ENCODE measurements around the gene SLC29A3. TPM values are rescaled to one million over a fixed set of nuclear protein-coding genes. Genes with fewer than 3 reads are reported as not detected.

SLC29A3 gene
- total RNA-seq, 1 experiment from 2014 or later = 3.8 TPM

- no peak for DNase-seq (ENCODE audit: extremely low read depth, low read depth)
Measured at GRCh38 chr10:71317739-71318138, 1.3 kb upstream of the SLC29A3 start.

GRCh38 chr10:71319800-71320392 is 837 bp downstream of the SLC29A3 start:
- no peak for DNase-seq (ENCODE audit: extremely low read depth, low read depth)

GRCh38 chr10:71320592-71320991 is 1.5 kb downstream of the SLC29A3 start:
- DNase-seq (ENCODE audit: extremely low read depth, low read depth) = no peak

DNA sequence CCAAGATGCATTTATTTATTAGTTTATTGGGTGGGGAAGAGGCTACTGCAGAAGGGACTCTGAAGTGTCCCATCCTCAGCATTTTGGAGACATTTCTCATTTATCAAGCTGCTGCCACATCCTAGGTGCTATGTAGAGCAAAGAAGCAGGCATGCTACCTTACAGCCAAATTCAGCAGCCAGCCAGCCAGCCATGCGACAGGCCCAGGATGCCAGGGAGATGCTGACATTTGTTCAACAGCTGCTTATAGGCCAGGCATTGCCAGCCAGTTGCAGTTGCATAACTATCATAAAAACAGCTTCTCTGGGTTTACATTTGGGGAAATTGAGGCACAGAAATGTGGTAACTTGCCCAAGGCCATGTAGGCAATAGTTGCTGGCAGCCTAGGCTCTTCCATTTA is 2.3 kb downstream of the SLC29A3 start:
- no peak for DNase-seq (ENCODE audit: extremely low read depth, low read depth)

DNA sequence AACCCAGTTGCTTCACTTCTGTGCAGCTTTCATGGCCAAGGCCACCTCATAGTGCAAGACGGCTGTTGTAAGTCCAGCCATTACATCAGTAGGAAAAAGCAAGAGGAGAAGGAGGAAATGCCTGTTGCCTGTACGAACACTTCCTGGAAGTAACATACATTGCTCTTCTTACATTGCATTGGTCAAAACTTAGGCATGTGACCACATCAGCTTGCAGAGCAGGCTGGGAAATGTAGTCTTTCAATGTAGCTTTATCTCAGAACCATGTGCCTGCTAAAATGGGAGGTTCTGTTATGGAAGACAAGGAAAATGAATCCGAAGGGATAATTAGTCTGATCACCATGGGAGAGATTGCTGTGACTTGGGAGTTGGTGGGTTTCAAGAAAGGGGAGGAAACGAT is 4.3 kb downstream of the SLC29A3 start:
- peak; percentile 18 for DNase-seq (ENCODE audit: extremely low read depth, low read depth)

DNA sequence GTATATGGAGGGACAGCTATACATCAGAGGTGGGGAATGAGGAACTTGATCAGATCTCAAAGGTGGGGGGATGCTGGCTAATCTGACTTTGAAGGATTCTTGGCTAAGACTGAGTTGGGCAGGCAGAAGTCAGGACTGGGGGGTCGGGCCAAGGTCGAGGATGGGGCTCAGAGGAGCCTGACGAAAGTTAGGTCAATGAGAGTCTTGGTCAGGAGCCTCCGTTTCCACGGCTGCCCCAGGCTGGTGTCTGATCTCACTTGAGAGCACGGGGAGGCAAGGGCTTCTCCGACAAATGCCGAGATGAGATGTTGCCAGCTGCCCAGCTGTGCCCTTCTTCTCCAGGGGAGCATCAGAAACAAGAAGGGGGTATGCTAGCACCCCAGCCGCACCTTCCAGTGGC is 5.7 kb downstream of the SLC29A3 start:
- DNase-seq (ENCODE audit: extremely low read depth, low read depth) = no peak

DNA sequence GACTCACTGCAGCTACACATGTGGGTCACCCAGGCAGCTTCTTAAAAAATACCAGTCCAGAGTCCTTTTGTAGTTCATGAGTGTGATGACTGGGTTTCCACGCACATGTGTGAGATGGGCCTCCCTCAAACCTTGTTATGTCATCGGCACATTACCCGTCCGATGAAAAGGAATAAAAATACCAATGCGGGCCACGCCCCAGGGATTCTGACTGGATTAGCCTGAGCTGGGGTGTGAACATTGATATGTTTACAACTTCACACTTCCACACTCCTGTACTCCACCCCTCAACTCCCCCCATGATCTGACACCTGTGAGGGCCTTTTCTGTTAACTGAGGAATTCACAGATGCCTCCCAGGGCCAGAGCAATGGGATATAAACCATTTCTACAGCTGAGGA is 6.2 kb downstream of the SLC29A3 start:
- DNase-seq (ENCODE audit: extremely low read depth, low read depth) = no peak

DNA sequence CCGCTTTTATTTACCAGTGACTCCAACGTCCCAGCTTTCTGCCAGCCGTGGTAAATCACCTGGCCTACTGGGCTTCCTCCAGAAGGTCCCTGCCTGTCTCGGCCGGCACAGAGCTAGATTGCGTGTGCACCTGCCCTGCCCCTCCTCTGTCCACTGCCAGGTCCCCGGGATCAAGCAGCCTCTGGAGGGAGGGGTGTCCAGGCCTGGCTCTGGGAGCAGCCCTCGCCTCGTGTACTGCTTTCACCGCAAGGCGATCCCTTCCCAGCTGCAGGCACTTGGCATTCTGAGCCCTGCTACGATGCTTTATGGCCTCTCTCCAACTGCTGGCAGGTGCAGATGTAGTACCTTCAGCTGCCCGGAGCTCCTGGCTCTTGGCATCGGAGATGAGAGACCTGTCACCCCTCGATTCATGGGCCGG is 7.4 kb downstream of the SLC29A3 start:
- DNase-seq (ENCODE audit: extremely low read depth, low read depth) = no peak

- DNase-seq (ENCODE audit: extremely low read depth, low read depth) = no peak
Measured at GRCh38 chr10:71330789-71331404, 11.8 kb downstream of the SLC29A3 start.

DNA sequence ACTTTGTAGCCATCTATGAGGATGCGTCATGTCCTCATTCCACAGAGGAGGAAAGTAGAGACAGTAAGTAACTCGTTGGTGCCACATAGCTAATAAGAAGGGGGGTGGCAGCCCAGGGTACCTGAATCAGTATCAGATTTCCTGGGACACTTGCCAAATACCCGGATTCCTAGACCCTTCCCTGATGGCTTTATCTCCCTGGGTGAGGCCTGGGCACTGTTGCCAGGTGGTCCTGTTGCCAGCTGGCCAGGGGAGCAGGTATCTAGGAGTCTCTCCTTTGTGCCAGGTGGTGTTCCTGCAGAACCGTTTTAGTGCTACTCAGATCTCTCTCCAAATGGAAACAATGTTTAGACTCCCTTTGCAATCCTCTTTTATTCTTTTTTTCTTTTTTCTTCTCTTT is 12.7 kb downstream of the SLC29A3 start:
- no peak for DNase-seq (ENCODE audit: extremely low read depth, low read depth)

- no peak for DNase-seq (ENCODE audit: extremely low read depth, low read depth)
Measured at GRCh38 chr10:71332466-71332865, 13.4 kb downstream of the SLC29A3 start.

- no peak for DNase-seq (ENCODE audit: extremely low read depth, low read depth)
Measured at GRCh38 chr10:71333129-71333887, 14.2 kb downstream of the SLC29A3 start.

GRCh38 chr10:71334221-71334791 is 15.2 kb downstream of the SLC29A3 start:
- no peak for DNase-seq (ENCODE audit: extremely low read depth, low read depth)

DNA sequence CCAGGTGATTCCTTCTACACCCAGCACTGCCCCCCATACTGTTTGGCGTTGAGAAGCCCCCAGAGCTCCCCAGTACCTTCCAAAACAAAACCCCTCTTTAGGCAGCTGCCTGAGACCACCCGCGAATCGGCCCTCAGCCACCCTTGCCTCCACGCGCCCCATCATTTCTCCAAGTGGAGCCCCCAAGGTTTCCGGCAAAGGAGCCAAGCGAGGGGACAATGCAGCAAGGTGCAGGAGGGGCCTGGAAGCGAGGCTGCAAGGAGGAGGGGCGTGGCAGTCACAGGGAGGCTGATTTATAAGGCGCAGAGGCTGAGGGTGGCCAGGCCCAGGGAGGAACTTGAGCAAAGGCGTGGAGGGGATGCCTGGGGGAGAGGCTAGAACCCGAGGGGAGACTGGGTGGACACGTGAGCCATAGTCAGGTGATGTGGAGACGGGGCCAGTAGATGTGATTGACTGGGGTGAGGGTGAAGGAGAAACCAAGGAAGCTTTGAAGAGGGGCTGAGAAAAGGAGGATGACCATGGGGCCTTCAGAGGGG is 16.2 kb downstream of the SLC29A3 start:
- no peak for DNase-seq (ENCODE audit: extremely low read depth, low read depth)

GRCh38 chr10:71336632-71337031 is 17.6 kb downstream of the SLC29A3 start:
- DNase-seq (ENCODE audit: extremely low read depth, low read depth) = no peak

DNA sequence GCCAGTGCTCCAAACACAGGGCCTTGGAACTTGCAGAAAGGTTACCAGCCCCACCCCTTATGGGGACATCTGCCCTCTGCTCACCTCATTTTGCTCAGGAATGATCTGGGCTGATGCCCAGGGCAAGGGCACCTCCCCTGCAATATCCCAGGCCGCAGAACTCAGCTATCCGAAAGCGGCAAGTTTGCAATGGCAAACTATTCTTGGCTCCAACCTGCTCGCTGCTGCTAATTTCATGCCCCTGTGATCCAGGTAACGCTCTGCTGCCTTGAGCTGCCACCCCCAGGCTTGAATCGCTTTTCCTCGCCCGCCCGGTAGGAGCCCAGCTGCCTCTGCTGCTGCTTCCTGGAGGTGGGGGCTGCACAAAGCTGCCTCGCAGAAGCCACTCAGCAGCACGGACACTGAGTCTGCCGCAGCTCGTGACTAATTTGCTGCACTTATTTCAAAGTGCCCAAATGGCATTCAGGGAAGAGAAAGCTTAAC is 18.2 kb downstream of the SLC29A3 start:
- DNase-seq (ENCODE audit: extremely low read depth, low read depth) = no peak

- DNase-seq (ENCODE audit: extremely low read depth, low read depth) = no peak
Measured at GRCh38 chr10:71338728-71339495, 19.9 kb downstream of the SLC29A3 start.

- no peak for DNase-seq (ENCODE audit: extremely low read depth, low read depth)
Measured at GRCh38 chr10:71339796-71340589, 20.9 kb downstream of the SLC29A3 start.

DNA sequence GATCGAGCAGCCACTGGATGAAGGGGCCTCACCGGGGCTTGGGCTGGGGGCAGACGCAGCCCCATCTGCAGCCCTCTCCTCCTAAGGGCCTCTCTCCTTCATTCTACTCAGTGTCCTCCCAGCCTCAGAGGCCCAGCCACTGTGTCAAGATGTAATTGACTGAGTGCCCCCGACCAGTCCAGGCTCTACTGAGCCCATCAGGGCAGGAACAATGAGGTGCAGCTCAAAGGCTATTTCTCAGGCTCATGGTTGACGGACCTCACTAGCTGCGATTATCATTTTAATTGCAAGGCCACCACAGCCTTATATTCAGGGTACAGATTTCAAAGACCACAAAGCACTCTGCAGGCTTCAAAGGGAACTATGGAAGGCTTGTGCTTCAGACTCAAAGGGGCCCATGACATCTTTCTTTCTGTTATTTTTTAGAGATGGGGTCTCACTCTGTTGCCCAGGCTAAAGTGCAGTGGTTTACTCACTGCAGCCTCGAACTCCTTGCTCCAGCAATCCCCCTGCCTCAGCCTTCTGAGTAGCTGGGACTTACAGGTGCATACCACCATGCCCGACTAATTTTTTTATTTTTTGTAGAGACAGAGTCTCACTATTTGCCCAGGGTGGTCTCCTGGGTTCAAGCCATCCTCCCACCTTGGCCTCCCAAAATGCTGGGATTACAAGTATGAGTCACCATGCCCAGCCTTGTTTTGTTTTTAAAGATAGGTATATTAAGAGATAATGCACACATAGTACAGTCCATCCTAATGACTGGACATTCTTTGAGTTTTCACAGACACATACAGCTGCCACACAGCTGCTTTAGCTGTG is 23.7 kb downstream of the SLC29A3 start:
- DNase-seq (ENCODE audit: extremely low read depth, low read depth) = no peak
